ENCODE results near the gene RAB40B. TPM values are rescaled to one million over a fixed set of nuclear protein-coding genes. Genes with fewer than 3 reads are reported as not detected.

Gene RAB40B
- total and polyA plus RNA-seq, 4 donors: 2.9 to 12.1 (median 10.5) TPM

DNA sequence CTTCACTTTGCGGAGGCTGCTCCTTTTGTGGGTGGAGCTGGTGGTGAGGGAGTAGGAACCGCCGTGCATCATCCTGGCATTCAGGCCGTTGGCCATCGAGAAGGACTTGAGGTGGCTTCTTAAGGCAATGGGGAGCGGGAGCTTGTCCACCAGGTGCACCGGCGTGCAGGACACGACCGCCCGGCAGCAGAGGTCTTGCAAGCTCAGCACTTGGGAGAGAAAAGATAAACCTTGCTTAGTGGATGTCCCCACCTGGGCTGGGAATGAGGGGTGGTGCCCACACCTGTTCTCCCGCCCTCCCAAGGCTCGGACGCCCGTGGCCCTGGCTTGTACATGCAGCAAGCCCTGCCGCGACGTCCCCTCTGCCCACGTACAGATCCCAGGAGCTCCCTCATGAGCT, 40.6 kb downstream of the RAB40B start:
- no peak for TF ChIP-seq NR2F2 (IDR thresholded peaks at IDR 0.05)
- TF ChIP-seq, protein P1, sequence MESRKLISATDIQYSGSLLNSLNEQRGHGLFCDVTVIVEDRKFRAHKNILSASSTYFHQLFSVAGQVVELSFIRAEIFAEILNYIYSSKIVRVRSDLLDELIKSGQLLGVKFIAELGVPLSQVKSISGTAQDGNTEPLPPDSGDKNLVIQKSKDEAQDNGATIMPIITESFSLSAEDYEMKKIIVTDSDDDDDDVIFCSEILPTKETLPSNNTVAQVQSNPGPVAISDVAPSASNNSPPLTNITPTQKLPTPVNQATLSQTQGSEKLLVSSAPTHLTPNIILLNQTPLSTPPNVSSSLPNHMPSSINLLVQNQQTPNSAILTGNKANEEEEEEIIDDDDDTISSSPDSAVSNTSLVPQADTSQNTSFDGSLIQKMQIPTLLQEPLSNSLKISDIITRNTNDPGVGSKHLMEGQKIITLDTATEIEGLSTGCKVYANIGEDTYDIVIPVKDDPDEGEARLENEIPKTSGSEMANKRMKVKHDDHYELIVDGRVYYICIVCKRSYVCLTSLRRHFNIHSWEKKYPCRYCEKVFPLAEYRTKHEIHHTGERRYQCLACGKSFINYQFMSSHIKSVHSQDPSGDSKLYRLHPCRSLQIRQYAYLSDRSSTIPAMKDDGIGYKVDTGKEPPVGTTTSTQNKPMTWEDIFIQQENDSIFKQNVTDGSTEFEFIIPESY (IDR thresholded peaks at IDR 0.05): no peak
- TF ChIP-seq FOXA2 (IDR thresholded peaks at IDR 0.05): no peak
- TF ChIP-seq EGR1 (IDR thresholded peaks at IDR 0.05; ENCODE audit: low read depth in 2 of 2): no peak
- TF ChIP-seq TAF1 (conservative IDR thresholded peaks at IDR 0.05): no peak
- TF ChIP-seq RAD21 (IDR thresholded peaks at IDR 0.05): no peak
- TF ChIP-seq, protein P2, sequence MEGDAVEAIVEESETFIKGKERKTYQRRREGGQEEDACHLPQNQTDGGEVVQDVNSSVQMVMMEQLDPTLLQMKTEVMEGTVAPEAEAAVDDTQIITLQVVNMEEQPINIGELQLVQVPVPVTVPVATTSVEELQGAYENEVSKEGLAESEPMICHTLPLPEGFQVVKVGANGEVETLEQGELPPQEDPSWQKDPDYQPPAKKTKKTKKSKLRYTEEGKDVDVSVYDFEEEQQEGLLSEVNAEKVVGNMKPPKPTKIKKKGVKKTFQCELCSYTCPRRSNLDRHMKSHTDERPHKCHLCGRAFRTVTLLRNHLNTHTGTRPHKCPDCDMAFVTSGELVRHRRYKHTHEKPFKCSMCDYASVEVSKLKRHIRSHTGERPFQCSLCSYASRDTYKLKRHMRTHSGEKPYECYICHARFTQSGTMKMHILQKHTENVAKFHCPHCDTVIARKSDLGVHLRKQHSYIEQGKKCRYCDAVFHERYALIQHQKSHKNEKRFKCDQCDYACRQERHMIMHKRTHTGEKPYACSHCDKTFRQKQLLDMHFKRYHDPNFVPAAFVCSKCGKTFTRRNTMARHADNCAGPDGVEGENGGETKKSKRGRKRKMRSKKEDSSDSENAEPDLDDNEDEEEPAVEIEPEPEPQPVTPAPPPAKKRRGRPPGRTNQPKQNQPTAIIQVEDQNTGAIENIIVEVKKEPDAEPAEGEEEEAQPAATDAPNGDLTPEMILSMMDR (IDR thresholded peaks at IDR 0.05; ENCODE audit: low read depth, low read length, missing input control): no peak
- TF ChIP-seq JUND (IDR thresholded peaks at IDR 0.05): no peak
- TF ChIP-seq, protein P3, sequence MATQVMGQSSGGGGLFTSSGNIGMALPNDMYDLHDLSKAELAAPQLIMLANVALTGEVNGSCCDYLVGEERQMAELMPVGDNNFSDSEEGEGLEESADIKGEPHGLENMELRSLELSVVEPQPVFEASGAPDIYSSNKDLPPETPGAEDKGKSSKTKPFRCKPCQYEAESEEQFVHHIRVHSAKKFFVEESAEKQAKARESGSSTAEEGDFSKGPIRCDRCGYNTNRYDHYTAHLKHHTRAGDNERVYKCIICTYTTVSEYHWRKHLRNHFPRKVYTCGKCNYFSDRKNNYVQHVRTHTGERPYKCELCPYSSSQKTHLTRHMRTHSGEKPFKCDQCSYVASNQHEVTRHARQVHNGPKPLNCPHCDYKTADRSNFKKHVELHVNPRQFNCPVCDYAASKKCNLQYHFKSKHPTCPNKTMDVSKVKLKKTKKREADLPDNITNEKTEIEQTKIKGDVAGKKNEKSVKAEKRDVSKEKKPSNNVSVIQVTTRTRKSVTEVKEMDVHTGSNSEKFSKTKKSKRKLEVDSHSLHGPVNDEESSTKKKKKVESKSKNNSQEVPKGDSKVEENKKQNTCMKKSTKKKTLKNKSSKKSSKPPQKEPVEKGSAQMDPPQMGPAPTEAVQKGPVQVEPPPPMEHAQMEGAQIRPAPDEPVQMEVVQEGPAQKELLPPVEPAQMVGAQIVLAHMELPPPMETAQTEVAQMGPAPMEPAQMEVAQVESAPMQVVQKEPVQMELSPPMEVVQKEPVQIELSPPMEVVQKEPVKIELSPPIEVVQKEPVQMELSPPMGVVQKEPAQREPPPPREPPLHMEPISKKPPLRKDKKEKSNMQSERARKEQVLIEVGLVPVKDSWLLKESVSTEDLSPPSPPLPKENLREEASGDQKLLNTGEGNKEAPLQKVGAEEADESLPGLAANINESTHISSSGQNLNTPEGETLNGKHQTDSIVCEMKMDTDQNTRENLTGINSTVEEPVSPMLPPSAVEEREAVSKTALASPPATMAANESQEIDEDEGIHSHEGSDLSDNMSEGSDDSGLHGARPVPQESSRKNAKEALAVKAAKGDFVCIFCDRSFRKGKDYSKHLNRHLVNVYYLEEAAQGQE (IDR thresholded peaks at IDR 0.05): no peak
- no peak for TF ChIP-seq FOXA1 (IDR thresholded peaks at IDR 0.05)
- no peak for TF ChIP-seq RXRA (IDR thresholded peaks at IDR 0.05)
- no peak for TF ChIP-seq SP1 (IDR thresholded peaks at IDR 0.05)
- no peak for TF ChIP-seq YY1 (IDR thresholded peaks at IDR 0.05)
- TF ChIP-seq, protein P4, sequence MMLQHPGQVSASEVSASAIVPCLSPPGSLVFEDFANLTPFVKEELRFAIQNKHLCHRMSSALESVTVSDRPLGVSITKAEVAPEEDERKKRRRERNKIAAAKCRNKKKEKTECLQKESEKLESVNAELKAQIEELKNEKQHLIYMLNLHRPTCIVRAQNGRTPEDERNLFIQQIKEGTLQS (IDR thresholded peaks at IDR 0.05): no peak
- TF ChIP-seq, protein P5, sequence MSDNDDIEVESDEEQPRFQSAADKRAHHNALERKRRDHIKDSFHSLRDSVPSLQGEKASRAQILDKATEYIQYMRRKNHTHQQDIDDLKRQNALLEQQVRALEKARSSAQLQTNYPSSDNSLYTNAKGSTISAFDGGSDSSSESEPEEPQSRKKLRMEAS (IDR thresholded peaks at IDR 0.05): no peak
- Histone ChIP-seq H3K4me1 (ENCODE audit: control insufficient read depth in 4 of 4, insufficient read depth in 4 of 4, low read length in 3 of 4) (peaks cover 0 to 6% (median 4%) of the 10 kb centered on the region in 4 donors), H3K36me3 (ENCODE audit: control insufficient read depth in 4 of 4, insufficient read depth in 3 of 4, low read depth in 1 of 4, low read length in 3 of 4) (peaks cover 0 to 21% (median 6%) of the 10 kb centered on the region in 4 donors), H3K4me3 (ENCODE audit: low read depth in 1 of 3, low read length in 3 of 3) (no peak overlapping the region), H3K27ac (ENCODE audit: low read depth in 1 of 2, low read length in 2 of 2) (no peak overlapping the region), H3K9me3 (ENCODE audit: control insufficient read depth in 4 of 4, low read length in 3 of 4) (no peaks in the 10 kb centered on the region), H3K27me3 (ENCODE audit: control insufficient read depth in 4 of 4, insufficient read depth in 4 of 4, low read length in 3 of 4) (no peaks in the 10 kb centered on the region), H3K9ac (ENCODE audit: low read depth in 1 of 2, low read length in 2 of 2) (no peak overlapping the region)
- no peak for DNase-seq (ENCODE audit: low spot score)
- WGBS: 96% methylated on average over 19 of the region's 19 CpGs

DNA sequence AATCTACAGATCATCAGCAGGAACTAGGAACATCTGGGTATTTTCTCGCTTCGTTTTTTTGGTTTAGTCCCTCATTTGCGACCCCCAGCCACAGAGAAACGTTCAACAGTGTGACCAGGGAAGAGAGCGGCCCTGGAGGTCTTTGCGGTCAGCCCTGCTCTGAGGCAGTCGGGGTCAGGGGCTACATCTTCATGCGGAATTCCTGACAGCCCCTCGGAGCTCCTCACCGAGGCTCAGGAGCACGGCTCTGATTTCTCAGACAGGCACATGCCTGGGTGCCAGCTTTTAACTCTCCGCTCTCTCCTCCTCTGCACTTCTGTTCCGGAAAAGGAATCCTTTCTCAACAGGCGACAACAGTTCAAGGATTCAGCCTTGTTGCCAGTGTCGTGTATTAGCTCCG, 42.2 kb downstream of the RAB40B start:
- no peak for DNase-seq (ENCODE audit: low spot score)
- Histone ChIP-seq H3K9ac (ENCODE audit: low read depth in 1 of 2, low read length in 2 of 2) (no peak overlapping the region), H3K9me3 (ENCODE audit: control insufficient read depth in 4 of 4, low read length in 3 of 4) (no peaks in the 10 kb centered on the region), H3K4me3 (ENCODE audit: low read depth in 1 of 3, low read length in 3 of 3) (no peak overlapping the region), H3K27me3 (ENCODE audit: control insufficient read depth in 4 of 4, insufficient read depth in 4 of 4, low read length in 3 of 4) (no peaks in the 10 kb centered on the region), H3K36me3 (ENCODE audit: control insufficient read depth in 4 of 4, insufficient read depth in 3 of 4, low read depth in 1 of 4, low read length in 3 of 4) (peaks cover 0 to 21% (median 6%) of the 10 kb centered on the region in 4 donors), H3K27ac (ENCODE audit: low read depth in 1 of 2, low read length in 2 of 2) (no peak overlapping the region), H3K4me1 (ENCODE audit: control insufficient read depth in 4 of 4, insufficient read depth in 4 of 4, low read length in 3 of 4) (peaks cover 0 to 6% (median 4%) of the 10 kb centered on the region in 4 donors)
- WGBS: 93% methylated on average over 16 of the region's 16 CpGs
- no peak for TF ChIP-seq RAD21 (IDR thresholded peaks at IDR 0.05)
- no peak for TF ChIP-seq RXRA (IDR thresholded peaks at IDR 0.05)
- TF ChIP-seq, protein P3 (IDR thresholded peaks at IDR 0.05): no peak
- no peak for TF ChIP-seq FOXA2 (IDR thresholded peaks at IDR 0.05)
- TF ChIP-seq, protein P2 (IDR thresholded peaks at IDR 0.05; ENCODE audit: low read depth, low read length, missing input control): no peak
- no peak for TF ChIP-seq YY1 (IDR thresholded peaks at IDR 0.05)
- TF ChIP-seq, protein P1 (IDR thresholded peaks at IDR 0.05): no peak

Measured in liver (tissue), 9 donors.